Measurements from ENCODE around the gene LRRC59. TPM values are rescaled to one million over a fixed set of nuclear protein-coding genes. Genes with fewer than 3 reads are reported as not detected.

LRRC59 gene
- total and polyA plus RNA-seq, 2 of the 8 experiments (the other 6 are each of a cell fraction or from before 2014, with no cell fraction given): 48.3 to 117 TPM

- TF ChIP-seq KDM4A (IDR thresholded peaks at IDR 0.05; ENCODE audit: low read depth, low read length, severe bottlenecking) (no peak), BRCA1 (IDR thresholded peaks at IDR 0.05; ENCODE audit: low read depth, low read length) (no peak)
- TF ChIP-seq, protein P1, sequence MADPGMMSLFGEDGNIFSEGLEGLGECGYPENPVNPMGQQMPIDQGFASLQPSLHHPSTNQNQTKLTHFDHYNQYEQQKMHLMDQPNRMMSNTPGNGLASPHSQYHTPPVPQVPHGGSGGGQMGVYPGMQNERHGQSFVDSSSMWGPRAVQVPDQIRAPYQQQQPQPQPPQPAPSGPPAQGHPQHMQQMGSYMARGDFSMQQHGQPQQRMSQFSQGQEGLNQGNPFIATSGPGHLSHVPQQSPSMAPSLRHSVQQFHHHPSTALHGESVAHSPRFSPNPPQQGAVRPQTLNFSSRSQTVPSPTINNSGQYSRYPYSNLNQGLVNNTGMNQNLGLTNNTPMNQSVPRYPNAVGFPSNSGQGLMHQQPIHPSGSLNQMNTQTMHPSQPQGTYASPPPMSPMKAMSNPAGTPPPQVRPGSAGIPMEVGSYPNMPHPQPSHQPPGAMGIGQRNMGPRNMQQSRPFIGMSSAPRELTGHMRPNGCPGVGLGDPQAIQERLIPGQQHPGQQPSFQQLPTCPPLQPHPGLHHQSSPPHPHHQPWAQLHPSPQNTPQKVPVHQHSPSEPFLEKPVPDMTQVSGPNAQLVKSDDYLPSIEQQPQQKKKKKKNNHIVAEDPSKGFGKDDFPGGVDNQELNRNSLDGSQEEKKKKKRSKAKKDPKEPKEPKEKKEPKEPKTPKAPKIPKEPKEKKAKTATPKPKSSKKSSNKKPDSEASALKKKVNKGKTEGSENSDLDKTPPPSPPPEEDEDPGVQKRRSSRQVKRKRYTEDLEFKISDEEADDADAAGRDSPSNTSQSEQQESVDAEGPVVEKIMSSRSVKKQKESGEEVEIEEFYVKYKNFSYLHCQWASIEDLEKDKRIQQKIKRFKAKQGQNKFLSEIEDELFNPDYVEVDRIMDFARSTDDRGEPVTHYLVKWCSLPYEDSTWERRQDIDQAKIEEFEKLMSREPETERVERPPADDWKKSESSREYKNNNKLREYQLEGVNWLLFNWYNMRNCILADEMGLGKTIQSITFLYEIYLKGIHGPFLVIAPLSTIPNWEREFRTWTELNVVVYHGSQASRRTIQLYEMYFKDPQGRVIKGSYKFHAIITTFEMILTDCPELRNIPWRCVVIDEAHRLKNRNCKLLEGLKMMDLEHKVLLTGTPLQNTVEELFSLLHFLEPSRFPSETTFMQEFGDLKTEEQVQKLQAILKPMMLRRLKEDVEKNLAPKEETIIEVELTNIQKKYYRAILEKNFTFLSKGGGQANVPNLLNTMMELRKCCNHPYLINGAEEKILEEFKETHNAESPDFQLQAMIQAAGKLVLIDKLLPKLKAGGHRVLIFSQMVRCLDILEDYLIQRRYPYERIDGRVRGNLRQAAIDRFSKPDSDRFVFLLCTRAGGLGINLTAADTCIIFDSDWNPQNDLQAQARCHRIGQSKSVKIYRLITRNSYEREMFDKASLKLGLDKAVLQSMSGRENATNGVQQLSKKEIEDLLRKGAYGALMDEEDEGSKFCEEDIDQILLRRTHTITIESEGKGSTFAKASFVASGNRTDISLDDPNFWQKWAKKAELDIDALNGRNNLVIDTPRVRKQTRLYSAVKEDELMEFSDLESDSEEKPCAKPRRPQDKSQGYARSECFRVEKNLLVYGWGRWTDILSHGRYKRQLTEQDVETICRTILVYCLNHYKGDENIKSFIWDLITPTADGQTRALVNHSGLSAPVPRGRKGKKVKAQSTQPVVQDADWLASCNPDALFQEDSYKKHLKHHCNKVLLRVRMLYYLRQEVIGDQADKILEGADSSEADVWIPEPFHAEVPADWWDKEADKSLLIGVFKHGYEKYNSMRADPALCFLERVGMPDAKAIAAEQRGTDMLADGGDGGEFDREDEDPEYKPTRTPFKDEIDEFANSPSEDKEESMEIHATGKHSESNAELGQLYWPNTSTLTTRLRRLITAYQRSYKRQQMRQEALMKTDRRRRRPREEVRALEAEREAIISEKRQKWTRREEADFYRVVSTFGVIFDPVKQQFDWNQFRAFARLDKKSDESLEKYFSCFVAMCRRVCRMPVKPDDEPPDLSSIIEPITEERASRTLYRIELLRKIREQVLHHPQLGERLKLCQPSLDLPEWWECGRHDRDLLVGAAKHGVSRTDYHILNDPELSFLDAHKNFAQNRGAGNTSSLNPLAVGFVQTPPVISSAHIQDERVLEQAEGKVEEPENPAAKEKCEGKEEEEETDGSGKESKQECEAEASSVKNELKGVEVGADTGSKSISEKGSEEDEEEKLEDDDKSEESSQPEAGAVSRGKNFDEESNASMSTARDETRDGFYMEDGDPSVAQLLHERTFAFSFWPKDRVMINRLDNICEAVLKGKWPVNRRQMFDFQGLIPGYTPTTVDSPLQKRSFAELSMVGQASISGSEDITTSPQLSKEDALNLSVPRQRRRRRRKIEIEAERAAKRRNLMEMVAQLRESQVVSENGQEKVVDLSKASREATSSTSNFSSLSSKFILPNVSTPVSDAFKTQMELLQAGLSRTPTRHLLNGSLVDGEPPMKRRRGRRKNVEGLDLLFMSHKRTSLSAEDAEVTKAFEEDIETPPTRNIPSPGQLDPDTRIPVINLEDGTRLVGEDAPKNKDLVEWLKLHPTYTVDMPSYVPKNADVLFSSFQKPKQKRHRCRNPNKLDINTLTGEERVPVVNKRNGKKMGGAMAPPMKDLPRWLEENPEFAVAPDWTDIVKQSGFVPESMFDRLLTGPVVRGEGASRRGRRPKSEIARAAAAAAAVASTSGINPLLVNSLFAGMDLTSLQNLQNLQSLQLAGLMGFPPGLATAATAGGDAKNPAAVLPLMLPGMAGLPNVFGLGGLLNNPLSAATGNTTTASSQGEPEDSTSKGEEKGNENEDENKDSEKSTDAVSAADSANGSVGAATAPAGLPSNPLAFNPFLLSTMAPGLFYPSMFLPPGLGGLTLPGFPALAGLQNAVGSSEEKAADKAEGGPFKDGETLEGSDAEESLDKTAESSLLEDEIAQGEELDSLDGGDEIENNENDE (IDR thresholded peaks at IDR 0.05; ENCODE audit: insufficient replicate concordance, low read length): no peak
Measured at GRCh38 chr17:50382931-50383330, 14.4 kb downstream of the LRRC59 start (continued).
